Suprapubic skin (tissue), 4 donors: ENCODE data around the gene CLCN2.

ENCODE experiments used
- CTCF ChIP-seq, 2 donors: fragments of 200-600 bp in 1 of 2; fragments of 450-650 bp in 1 of 2; sonication (generic) in 1 of 2; IDR thresholded peaks; one replicate each; pipeline ENCODE4 v1.5.1; 2016 to 2019; ENCODE audit warnings: antibody characterized with exemption in 2 of 2, mild to moderate bottlenecking in 1 of 2, moderate library complexity in 1 of 2
- EP300 ChIP-seq: sonication (generic); formaldehyde crosslinking; IDR thresholded peaks from one replicate; pipeline ENCODE4 v1.6.1; 2017; ENCODE audit warnings: antibody characterized with exemption
- POLR2A ChIP-seq, 2 donors: fragments of 450-650 bp; IDR thresholded peaks; one replicate each; pipeline ENCODE4 v1.6.1; 2017; ENCODE audit warnings: antibody characterized with exemption in 2 of 2, mild to moderate bottlenecking in 2 of 2, moderate library complexity in 2 of 2
- POLR2AphosphoS5 ChIP-seq, 3 donors: sonication (generic); formaldehyde crosslinking; IDR thresholded peaks; one replicate each; pipeline ENCODE4 v1.6.1; 2017; ENCODE audit warnings: antibody characterized with exemption in 3 of 3

- TF ChIP-seq EP300: no peak
- no peak for TF ChIP-seq POLR2AphosphoS5 (IDR thresholded peaks at IDR 0.05)
- TF ChIP-seq CTCF (IDR thresholded peaks at IDR 0.05): no peak
- no peak for TF ChIP-seq POLR2A (IDR thresholded peaks at IDR 0.05)
These were observed 3.9 kb downstream of the CLCN2 start for GRCh38 chr3:184357248-184358123.
